ENCODE measurements around the gene YJU2. TPM values are rescaled to one million over a fixed set of nuclear protein-coding genes. Genes with fewer than 3 reads are reported as not detected.

The YJU2 gene
- total and polyA plus RNA-seq, 12 donors: 14.0 to 81.2 (median 24.3) TPM

DNA sequence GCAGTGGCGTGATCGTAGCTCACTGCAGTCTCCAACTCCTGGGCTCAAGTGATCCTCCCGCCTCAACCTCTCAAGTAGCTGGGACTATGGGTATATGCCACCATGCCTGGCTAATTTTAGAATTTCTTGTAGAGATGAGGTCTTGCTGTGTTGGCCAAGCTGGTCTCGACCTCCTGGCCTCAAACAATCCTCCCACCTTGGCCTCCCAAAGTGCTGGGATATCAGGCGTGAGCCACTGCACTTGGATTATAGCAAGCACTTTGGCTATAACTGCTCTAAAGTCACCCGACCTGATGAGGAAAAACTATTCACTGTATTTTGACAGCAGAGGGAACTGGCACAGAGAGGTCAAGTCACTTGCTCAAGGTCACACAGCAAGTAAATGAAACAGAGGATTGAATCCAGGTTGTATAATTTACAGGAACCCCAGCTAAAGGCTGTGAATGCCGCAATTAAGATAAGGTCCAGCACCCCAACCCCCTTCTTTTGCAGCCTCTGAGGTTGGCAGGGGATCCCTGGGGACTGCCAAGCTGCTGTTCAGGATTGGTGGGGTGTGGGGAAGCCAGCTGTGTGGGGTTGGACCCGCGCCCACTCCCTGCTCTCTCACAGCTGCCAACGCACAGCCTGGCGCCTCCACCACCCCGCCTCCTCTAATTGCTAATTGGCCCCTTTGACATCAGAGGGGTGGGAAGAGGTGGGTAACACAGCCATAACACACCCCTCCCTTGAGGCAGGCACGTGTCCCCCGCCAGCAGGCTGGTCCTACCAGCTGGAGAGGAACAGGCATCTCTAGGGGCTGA lies 49.3 kb downstream of the YJU2 start:
- DNase-seq: no peak
- intact Hi-C loops (cut with DNase I): no loop called here
- no peaks in the 10 kb centered on the region for H3K36me3 ChIP-seq (replicated peaks in 1 of 2)
- no peaks in the 10 kb centered on the region for H3K27me3 ChIP-seq
- no peaks in the 10 kb centered on the region for H3K4me1 ChIP-seq (replicated peaks in 1 of 2)
- TF ChIP-seq POLR2A (IDR thresholded peaks at IDR 0.05): no peak
- TF ChIP-seq, protein P1, sequence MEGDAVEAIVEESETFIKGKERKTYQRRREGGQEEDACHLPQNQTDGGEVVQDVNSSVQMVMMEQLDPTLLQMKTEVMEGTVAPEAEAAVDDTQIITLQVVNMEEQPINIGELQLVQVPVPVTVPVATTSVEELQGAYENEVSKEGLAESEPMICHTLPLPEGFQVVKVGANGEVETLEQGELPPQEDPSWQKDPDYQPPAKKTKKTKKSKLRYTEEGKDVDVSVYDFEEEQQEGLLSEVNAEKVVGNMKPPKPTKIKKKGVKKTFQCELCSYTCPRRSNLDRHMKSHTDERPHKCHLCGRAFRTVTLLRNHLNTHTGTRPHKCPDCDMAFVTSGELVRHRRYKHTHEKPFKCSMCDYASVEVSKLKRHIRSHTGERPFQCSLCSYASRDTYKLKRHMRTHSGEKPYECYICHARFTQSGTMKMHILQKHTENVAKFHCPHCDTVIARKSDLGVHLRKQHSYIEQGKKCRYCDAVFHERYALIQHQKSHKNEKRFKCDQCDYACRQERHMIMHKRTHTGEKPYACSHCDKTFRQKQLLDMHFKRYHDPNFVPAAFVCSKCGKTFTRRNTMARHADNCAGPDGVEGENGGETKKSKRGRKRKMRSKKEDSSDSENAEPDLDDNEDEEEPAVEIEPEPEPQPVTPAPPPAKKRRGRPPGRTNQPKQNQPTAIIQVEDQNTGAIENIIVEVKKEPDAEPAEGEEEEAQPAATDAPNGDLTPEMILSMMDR (IDR thresholded peaks at IDR 0.05): no peak
- no peak overlapping the region for H3K27ac ChIP-seq
- no peaks in the 10 kb centered on the region for H3K9me3 ChIP-seq (replicated peaks in 1 of 3)
- WGBS, 4 donors: 50 to 57% (median 53%) methylated on average over 10 to 14 of the region's 14 CpGs
- H3K4me3 ChIP-seq: no peak overlapping the region

DNA sequence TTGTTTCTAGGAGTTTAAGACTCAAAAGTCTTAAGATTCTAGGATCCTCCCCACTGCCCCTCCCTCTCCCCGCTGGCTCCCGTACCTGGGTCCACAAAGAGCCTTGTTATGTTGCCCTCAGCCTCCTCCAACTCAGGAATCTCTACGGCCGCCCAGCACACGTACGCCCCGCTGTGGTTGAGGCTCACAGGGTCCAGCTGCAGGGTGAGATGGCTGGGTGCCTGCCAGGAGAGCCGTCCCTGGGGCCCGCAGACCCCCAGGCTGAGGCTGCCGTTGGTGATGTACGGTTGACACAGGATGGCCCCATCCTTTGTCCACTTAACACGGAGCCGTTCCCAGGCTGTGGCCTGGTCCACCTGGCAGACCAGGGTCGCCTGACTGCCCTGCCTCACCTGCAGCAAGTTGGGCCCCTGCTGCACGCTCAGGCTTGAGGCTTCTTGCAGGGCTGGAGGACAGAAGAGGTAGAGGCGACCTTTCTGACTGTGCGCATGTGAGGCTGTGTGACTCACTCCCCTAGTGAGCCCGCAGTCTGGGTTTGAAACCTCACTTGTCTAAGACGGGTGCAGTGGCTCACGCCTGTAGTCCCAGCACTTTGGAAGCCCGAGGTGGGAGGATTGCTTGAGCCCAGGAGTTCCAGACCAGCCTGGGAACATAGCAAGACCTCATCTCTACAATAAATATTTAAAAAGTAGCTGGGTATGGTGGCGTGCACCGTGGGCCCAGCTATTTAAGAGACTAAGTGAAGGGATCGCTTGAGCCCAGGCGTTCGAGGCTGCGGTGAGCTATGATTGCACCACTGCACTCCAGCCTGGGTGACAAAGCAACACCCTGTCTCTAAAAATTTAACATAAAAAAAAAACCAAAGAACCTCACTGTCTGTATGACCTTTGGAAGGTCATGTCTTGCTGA lies 51.3 kb downstream of the YJU2 start:
- H3K36me3 ChIP-seq (replicated peaks in 1 of 2): no peaks in the 10 kb centered on the region
- H3K4me1 ChIP-seq (replicated peaks in 1 of 2): no peaks in the 10 kb centered on the region
- no peak overlapping the region for H3K27ac ChIP-seq
- no peaks in the 10 kb centered on the region for H3K9me3 ChIP-seq (replicated peaks in 1 of 3)
- intact Hi-C loops (cut with DNase I): no loop called here
- H3K4me3 ChIP-seq: no peak overlapping the region
- TF ChIP-seq, protein P1 (IDR thresholded peaks at IDR 0.05): no peak
- TF ChIP-seq POLR2A (IDR thresholded peaks at IDR 0.05): no peak
- no peaks in the 10 kb centered on the region for H3K27me3 ChIP-seq
- DNase-seq: no peak
- 78 to 85% (median 82%) methylated on average over 18 to 27 of the region's 27 CpGs for WGBS, 4 donors

DNA sequence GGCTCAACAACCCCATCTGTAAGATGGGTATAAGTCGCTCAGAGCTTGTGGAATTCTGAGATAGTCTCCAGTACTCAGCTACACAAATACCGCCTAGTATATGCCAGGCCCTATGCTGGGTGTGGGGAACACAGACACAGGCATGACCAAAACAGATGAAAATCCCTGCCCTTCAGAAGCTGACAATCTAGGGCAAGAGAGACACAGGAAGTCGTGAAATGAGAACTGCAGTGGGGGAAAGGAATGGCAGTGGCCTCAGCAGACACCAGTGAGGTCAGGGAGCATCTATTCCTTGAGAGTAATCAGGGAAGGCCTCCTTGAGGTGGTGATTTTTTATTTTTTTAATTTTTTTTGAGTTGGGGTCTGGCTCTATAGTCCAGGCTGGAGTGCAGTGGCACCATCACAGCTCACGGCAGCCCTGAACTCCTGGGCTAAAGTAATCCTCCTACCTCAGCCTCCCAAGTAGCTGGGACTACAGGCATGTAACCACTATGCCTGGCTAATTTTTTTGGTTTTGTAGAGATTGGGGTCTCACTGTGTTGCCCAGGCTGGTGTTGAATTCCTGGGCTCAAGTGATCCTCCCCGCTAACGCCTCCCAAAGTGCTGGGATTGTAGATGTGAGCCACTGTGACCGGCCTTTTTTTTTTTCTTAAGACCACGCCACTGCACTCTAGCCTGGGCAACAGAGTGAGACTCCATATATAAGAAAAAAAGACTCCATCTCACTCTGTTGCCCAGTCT lies 52.1 kb downstream of the YJU2 start:
- DNase-seq: no peak
- H3K9me3 ChIP-seq (replicated peaks in 1 of 3): no peaks in the 10 kb centered on the region
- H3K4me3 ChIP-seq: no peak overlapping the region
- peaks cover under 1% of the 10 kb centered on the region for H3K27me3 ChIP-seq
- no peaks in the 10 kb centered on the region for H3K36me3 ChIP-seq (replicated peaks in 1 of 2)
- intact Hi-C loops (cut with DNase I): no loop called here
- 72 to 89% (median 85%) methylated on average over 6 to 8 of the region's 8 CpGs for WGBS, 4 donors
- no peak overlapping the region for H3K27ac ChIP-seq
- TF ChIP-seq POLR2A (IDR thresholded peaks at IDR 0.05): no peak
- TF ChIP-seq, protein P1 (IDR thresholded peaks at IDR 0.05): no peak
- no peaks in the 10 kb centered on the region for H3K4me1 ChIP-seq (replicated peaks in 1 of 2)

DNA sequence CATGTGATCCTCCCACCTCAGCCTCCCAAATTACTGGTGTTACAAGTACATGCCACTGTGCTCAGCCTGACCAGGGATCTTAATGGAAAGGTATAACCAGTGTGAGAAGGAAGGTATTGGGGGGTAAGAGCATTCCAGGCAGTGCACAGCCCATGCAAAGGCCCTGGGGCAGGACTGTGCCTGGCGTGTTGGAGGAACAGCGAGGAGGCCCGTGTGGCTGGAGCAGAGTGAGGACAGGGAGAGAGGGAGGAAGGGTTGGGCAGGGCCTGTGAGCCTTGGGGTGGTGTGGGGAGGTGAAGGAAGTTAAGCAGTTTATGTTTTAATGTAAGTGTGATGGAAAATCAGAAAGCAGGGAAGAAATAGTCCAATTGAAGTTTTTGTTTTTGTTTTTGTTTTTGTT lies 53.7 kb downstream of the YJU2 start:
- TF ChIP-seq POLR2A (IDR thresholded peaks at IDR 0.05): no peak
- TF ChIP-seq, protein P1 (IDR thresholded peaks at IDR 0.05): no peak
- no peak for DNase-seq
- H3K9me3 ChIP-seq (replicated peaks in 1 of 3): no peaks in the 10 kb centered on the region
- no peaks in the 10 kb centered on the region for H3K36me3 ChIP-seq (replicated peaks in 1 of 2)
- WGBS, 4 donors: 89 to 97% (median 94%) methylated on average over 3 of the region's 3 CpGs
- no peak overlapping the region for H3K27ac ChIP-seq
- H3K27me3 ChIP-seq: peaks cover 8% of the 10 kb centered on the region
- H3K4me1 ChIP-seq (replicated peaks in 1 of 2): no peaks in the 10 kb centered on the region
- no peak overlapping the region for H3K4me3 ChIP-seq
- intact Hi-C loops (cut with DNase I): no loop called here
